Limb (tissue), 2 donors: Measurements from ENCODE around the gene TBC1D22A.

Experiments used
- DNase-seq, 2 donors: peaks; one replicate each; pipeline ENCODE4 v3.0.0-alpha.2; 2016; ENCODE audit errors: extremely low spot score in 2 of 2

TBC1D22A gene

DNA sequence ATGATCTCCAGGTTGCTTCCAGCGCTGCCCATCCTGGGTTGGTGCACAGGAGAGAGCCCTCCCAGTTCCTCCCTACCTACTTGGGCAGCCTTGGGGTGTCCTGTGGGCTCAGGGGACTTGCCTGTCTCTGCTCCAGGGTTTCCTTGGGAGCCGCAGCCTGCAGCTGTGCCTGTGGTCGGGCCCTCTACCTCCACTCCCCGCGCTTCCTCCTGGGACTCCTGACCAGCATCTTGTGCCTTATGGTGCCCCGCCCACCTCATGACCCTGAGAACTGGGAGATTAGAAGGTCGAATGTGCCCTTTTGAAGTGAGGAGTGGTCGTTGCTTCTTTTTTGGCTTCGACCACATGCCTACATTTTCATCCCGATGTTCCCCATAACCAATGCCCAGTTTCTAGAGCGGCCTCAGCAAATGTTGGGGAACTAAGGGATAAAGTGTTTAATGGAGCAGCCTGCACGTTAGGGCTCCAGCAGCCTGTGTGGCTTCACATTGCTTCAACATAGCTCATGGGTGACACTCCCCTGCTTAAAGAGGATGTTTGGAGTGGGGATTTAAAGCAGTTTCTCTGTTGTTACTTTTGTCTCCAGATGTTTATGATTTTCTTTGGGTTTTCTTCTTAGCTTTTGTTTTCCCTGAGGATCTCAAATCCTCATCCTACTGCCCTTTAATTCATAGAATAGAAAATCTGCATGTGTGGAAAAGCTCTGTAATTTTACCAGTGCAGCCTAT lies 248.8 kb downstream of the TBC1D22A start:
- no peak for DNase-seq

DNA sequence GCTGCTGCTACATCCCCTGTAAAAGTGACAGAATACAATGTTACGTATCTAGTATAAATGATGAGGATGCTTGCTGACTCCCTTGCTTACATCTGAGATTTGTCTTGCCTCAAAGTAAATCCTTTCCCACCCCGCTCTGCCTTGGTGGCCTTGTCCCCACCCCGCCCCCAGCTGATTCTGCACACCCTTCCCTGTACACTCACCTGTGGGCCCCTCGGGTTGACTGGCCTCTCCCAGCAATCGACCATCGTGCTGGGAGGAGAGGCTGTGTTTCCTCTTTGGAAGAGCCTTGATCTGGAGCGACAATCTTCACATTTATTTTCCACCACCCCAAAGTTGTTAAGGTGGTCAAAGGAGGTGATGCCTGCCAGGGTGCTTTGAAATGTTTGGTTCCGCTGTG lies 249.4 kb downstream of the TBC1D22A start:
- no peak for DNase-seq

DNA sequence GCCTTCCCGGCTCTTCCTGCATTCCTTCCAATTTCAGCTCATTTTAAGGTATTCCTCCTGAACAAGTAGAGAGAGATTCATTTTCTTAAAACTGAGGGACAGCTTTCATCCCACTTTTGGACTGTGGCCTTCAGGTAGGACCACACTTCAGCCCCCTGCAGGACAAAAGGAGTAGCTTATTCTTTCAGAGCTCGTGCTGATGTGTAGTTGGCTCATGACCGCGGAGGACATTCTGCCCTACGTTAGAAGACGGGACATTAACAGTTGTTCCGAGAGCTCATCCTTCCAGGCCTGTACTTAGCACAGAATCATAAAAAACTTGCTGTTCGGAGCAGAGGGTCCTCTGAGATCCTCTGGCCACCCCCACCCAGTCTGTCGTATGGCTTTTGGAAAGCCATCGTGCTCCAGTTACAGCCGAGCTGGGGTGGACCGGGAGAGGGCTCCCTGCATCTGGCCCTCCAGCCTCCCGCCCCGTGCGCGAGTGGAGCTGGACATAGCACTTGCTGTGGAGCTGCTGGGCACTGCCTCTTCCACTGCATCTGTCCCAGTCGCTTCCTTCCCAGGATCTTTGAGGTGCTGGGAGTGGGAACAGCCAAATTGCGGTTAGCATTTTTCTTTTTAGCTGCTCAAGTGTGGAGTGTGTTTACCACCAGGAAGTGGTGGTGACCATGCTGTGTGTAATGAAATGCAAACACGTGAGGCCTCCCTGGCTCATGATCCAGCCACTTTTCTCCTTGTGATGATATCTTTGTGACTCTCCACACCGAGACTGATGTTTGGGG lies 250.3 kb downstream of the TBC1D22A start:
- DNase-seq, result no peak

DNA sequence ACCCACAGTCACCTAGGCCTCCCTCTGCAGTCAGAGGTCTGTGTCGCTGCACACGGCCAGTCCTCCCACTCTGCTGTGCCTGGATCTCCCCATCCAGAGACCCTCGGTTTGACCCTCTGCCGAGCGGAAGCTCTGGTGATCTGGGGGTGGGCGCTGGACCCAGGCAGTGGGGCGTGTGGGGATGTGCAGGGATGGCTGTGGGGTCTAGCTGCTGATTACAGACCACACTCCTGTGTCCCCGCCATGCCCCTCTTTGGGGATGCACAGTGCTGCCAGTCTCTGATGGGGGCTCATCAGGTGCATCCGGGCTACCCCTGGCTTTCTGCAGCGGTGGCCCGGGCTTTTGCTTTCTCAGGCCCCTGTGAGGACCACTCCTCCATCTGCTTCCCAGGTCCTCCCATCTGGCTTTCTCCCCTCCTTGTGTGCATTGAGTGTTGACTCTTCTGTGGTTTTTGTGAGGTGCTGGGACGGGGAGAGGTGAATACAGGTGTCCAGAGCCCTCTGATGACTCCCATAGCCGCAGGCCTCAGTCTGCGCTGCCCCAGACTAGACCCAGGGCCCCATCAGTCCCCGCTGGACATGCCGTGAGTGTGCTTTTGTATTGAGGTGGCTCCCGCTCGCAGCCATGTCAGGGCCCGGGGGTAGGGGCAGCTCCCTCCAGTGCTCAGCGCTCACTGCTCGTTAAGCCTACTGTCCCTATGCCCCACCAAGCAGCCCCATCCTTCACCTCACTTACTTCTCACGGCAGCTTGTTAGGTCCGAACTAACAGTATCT lies 251.6 kb downstream of the TBC1D22A start:
- no peak for DNase-seq

DNA sequence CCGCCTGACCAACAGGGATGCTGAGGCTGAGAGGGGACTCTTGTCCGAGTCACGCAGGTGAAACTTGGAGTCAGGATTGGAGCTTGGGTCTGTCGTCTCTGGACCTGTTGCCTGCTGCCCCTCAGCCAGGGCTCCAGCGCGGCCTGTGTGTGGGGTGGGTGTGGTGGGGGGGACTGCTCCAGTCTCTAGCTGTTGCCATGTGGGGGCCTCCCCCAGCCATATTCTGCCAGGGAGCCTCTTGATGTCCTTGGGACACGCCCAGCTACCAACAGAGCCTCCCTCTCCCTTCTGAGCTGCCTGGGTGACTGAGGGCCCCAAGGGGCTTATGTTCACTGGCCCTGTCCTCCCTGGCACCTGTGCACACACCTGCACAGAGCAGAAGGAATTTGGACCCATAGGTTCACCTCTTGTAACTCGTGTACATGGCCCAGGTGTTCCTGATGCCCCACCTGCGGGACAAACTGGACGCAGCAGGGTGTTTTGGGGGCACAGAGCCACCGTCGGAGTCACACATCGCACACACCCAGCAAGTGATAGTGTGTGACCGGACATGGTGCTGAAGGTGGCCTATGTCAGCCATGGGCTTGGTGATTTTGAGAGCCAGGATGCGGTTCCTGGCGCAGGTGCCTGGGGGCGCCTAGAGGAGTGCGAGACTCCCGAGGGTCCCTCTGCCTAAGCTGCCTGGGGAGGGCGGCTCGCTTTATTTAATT lies 252.3 kb downstream of the TBC1D22A start:
- no peak for DNase-seq

DNA sequence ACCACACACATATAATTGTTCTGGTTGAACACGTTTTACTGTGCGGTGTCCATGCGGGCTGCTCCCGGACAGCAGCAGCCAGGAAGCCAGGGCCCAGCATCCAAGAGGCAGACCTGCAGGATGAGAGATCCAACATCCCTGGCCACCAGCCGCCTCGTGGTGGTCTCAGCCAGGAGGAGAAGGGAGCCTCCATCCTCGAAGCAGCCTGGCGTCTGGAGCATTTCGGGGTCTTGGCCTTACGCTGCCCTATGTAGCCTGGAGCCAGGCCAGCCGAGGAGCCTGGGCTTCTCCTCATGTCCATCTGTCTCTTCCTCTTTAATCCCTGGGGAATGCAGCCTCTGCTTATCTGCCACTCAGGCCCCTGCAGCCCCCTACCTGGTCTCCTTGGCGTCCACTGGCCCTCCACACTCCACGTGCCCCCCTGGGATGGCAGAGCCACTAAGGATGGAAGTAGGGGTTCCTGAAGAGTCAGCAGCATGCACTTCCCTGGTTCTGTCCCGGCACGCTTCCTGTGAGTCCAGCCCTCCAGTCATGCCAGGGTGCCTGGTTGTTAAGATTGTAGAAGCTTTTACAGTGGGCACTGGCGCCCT lies 253.2 kb downstream of the TBC1D22A start:
- no peak for DNase-seq

DNA sequence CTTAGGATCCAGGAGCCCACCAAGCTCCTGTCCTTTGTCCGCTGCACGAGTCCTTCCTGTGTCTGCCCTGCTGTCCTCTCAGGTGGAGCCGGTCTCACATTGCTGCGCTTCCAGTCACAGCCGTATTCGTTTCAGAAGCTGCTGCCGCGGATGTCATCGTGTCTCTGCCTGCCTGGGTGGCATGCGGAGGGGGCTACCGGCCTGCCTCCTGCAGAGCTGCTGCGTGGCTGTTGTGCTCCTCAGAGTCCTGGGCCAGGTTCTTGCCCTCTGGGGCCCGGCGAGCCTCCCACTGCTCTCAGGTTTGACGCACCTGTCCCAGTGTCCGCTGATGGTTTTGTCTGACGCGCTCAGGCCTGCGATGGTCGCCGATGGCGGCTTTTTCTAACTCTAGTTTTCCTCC lies 254.2 kb downstream of the TBC1D22A start:
- DNase-seq, result no peak

DNA sequence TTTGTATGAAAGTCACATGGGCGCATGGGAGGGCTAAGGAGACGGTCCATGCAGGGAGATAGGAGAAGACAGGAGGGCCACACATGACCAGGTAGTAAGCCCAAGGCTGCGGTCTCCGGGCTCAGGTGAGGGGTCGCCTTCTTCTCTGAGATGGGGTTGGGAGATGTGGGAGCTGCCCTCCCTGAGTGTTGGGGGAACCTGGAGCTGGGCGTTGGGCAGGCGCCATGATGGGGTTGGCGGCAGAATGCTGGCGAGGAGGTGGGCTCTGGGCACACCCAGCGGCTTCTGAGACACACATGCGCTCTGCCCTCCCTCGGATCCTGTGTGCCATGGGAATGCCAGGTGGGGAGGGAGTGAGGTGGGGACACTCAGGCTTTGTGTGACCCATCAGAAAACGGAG lies 254.8 kb downstream of the TBC1D22A start:
- DNase-seq, result no peak

DNA sequence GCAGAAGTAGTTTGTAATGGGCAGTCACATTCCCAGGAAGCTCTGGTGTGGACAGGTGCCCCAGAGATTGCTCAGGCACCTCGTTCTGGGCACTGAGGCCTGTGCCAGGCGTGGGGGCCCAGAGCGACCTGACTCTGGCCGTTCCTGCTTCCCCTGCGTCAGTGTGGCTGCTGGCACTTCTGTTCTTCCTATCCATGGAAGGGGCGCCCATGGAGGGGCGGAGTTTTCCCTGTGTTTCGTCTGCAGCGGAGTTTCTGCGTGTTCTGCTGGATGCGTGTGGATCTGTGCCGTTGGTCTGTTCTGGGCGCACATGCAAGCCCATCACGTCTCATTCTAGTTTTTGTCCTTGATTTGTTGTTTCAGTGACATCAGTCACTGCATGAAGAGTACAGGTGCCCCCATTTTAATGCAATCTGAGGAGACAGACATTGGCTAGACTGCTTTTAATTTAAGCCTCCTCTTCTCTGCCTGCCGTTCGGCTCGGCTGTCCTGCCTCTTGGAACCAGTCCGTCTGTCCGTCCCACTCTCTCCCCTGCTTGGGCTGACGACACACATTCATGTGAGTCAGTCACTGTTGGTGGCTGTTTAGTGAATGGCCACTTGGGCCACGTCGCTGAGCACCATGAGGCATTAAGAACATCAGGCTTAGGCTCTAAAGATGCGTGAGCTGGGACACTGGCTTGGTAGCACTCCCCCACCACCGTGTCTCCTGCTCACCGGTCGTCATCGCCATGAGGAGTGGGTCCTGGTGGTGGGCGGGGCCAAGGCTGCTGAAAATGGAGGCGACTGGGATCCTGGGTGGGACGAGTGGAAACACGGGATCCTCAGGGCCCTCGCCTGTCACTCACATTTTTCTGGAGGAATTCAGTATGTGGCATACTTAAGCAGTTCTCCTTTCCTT lies 255.8 kb downstream of the TBC1D22A start:
- DNase-seq, result no peak

DNA sequence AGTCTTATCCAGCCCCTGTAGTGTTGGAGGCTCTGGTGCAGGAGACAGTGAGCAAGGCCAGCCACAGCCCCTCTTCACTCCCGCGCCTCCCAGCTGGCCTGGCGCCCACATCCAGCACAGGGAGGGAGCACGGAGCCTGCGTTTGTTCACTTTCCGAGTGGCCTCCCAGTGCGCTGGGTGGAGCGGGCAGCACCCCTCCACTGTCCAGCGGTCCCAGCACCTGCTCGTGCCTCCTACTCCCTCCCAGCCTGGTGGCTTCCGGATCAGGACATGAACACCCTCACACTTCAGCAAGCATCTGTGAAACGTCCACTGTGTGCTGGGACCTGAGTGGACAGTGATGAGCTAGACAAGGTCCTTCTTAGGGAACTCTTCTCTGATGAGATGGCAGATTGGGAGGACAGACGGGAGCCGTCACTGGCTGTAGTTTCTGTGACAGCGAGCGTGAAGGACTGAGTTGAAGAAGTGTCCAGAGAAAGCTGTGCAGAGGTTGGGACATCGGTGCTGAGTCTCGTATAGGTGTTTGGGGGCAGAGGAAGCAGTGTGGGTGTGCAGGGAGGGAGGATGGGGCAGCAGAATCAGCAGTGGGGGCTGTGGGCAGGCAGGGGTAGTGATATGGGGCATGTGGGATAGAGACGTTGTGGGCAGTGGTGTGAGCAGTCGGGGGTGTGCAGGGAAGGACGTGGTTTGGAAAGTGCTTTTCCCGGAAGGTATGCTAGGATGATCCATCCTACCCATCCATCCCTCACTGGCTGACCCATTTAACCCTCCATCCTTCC lies 256.8 kb downstream of the TBC1D22A start:
- no peak for DNase-seq

DNA sequence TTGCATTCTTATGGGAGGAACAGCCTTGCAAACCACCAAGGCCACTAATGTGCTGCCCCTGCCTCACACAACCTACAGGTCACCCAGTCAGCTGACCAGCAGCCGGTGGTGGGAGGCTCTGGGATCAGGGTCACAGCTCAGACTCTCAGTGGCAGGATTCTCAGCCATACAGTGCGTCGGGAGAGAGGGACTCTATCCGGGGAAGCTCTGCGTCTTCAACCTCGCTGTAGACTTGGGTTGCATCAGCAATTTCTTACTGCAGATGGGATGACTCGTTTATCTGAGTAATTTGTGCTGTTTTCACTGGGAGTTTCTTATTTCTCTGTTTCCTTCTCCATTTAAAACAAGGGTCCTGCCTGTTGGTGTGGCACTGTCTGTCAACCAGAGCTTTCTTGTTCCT lies 257.7 kb downstream of the TBC1D22A start:
- DNase-seq, result no peak

DNA sequence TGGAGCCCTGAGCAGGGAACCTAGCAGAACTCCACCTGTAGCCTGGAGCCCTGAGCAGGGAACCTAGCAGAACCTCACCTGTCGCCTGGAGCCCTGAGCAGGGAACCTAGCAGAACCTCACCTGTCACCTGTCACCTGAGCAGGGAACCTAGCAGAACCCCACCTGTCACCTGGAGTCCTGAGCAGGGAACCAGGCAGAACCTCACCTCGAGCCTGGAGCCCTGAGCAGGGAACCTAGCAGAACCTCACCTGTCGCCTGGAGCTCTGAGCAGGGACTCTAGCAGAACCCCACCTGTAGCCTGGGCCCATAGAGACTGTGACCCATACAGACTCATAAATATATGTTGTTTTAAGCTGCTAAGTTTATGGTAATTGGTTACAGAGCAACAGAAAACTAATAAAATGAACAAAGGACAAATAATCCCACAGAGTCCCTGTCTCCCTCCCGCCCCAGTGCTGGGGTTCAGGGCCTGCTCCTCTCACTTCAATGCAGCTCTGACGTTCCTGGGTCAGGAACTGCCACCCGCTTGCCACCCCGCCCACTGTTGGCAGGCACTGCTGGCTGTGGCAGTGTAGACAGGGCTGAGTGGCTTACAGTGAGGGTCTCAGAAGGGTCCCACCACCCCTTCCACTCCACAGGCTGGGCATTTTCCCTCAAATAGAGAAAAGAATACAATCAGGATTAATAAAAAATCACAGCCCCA lies 259.1 kb downstream of the TBC1D22A start:
- DNase-seq, result no peak

DNA sequence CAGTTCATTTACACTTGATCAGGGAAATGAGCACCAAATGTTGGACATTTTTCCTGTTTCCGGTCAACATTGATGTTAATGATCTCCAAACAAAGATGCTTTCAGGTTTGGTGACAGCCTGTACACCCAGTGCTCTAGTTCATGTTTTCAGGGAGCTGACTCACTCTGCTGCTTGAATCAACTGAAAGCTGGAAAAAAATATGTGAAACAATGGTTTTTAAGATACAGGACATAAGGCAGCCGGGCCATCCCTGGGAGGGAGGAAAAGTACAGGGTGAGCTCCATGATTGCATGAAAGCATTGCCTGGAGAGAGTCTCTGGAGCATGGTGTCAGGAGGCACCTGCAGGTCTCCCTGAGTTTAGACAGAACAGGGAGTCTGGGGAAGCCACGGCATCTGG lies 259.6 kb downstream of the TBC1D22A start:
- no peak for DNase-seq

DNA sequence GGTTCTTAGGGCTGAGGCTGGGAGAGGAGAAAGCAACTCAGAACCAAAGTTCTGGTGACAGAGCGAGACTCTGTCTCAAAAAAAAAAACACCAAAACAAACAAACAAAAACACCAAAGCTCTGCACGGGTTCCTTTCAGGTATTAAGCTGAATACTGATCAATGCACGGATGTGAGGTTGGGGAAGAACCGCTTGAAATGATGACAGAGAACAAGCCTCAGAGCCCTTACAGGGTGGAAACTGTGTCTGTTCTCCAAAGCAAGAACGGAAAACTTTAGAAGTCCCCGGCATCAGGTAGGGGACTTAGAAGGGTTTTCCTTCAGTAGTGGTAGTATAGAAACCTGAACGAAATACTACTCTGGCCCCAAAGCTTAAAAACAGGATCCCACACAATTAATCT lies 260.0 kb downstream of the TBC1D22A start:
- no peak for DNase-seq

DNA sequence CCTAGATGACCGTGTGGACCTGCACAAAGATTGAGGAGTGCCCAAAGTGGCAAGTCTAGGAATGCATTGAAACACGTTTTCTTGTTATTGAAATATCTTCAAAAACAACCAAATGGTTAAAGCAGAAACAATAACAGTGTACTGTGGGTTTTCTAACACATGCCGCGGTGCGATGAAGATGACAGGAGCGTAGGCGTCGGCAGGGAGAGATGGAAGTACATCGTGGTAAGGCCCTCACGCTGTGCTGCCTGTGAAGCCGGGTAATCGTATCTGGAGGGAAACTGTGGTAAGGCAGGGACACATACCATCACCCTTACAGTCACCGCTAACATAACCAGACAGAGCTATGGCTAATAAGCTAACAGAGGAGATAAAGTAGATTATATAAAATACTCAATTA lies 261.4 kb downstream of the TBC1D22A start:
- DNase-seq, result no peak

DNA sequence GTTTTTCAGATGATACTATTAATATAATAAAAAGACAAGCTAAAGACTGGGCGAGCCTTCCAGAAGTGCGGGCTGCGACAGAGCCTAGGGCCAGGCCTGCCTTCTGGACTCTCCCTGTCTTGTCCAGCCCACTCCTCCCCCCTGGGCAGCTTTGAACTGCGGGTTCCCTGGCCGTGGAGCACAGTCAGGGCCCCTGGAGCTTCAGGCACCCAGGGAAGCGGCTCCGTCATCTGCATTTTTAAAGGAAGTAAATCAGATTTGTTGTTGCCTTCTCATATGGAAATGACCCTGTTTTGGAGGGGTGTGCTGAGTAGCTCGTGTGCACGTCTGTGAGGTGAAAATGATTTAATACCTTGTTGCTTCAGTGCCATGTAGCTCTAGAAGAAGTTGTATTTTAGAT lies 265.3 kb downstream of the TBC1D22A start:
- no peak for DNase-seq

DNA sequence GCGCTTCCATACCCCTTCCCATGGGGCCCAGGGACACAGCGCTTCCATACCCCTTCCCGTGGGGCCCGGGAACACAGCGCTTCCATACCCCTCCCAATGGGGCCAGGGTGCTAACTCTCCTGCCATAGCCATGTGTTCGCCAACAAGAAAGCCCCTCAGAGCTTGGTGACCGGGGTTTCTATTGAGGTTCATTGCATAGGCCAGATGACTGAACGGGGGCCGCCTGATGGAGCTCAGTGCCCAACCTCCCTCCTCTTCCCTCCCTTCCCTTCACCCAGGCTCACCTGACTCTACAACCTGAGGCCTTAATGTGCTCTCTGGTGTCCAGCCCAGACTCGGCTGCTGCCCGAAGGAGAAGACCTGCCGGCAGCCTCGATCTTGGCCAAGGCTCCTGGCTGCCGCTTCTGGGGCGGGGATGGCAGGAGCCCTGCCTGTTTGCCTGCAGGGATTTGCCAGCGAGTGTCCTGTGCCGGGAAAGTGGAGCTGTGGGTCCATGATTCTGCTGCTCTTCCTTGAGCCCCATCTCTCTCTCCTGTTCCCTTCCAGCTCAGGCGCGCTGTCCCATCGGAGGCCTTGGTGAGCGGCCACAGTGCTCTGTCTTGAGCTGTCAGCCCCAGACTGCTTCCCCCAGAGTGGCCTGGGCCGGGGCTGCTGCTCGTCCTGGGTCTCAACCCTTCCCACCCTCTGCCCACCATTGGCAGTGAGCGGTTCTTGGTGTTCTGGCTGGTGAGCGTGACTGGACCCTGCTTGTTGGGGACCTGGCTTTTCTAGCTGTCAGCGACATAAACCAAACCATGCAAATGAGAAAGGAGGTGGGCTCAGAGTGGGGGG lies 267.0 kb downstream of the TBC1D22A start:
- no peak for DNase-seq

DNA sequence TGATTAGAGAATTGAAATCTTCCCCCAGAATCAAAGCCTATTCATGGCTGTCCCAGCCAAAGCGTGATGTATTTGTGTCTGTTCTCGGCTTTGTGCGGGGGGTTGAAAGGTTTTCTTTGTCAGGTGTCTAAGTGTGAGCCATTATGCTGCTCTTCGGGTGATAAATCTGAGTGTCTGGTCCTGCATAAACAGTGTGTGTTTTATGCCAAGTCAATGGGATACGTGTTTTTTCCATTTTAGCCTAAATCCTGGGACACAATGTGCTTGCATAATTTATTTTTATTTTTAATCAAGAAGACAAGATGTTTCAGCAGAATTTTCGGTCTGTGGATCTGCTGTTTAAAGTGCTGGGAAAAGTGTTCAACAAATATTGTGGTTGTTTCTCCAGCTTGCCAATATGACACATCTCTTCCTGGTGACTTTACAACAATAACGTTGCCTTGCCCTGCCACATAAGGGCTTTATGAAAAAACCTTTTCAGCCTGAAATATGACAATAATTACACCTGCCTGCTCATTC lies 267.8 kb downstream of the TBC1D22A start:
- no peak for DNase-seq
